Adrenal gland (tissue), 12 donors: Measurements from ENCODE around the gene FHAD1. TPM values are rescaled to one million over a fixed set of nuclear protein-coding genes. Genes with fewer than 3 reads are reported as not detected.
"Not testable (repeated sequence)": the region's sequence is repeated elsewhere in the genome, so short reads cannot be mapped to it uniquely, and the experiment has no call there.

Experiments used
- DNase-seq, 7 donors: peaks; one replicate each; pipeline ENCODE4 v3.0.0-alpha.2; 2019 to 2020
- H3K27ac ChIP-seq, 5 donors: fragments of 200-600 bp; sonication (generic) in 4 of 5; 1 replicate in 3 of 5; 2 replicates in 2 of 5; pipeline versions ENCODE4 v1.5.1 to v1.8.0; 2016 to 2020; ENCODE audit warnings: mild to moderate bottlenecking in 1 of 5
- H3K27me3 ChIP-seq: fragments of 200-600 bp; 2 replicates; pipeline ENCODE4 v1.8.0; 2021
- H3K36me3 ChIP-seq, 2 donors: fragments of 200-600 bp; replicated peaks in 1 of 2; 1 replicate in 1 of 2; 2 replicates in 1 of 2; pipeline versions ENCODE4 v1.5.1 to v1.8.0; 2018 to 2022
- H3K4me1 ChIP-seq, 2 donors: fragments of 200-600 bp; replicated peaks in 1 of 2; 1 replicate in 1 of 2; 2 replicates in 1 of 2; pipeline versions ENCODE4 v1.5.1 to v1.8.0; 2018 to 2021
- H3K4me3 ChIP-seq, 4 donors: fragments of 200-600 bp; sonication (generic) in 3 of 4; one replicate each; pipeline ENCODE4 v1.5.1; 2016 to 2018
- H3K9me3 ChIP-seq, 3 donors: fragments of 200-600 bp; sonication (generic) in 1 of 3; replicated peaks in 1 of 3; 1 replicate in 2 of 3; 2 replicates in 1 of 3; pipeline versions ENCODE4 v1.5.1 to v1.8.0; 2016 to 2021
- POLR2A ChIP-seq, 2 donors: fragments of 450-650 bp; IDR thresholded peaks; one replicate each; pipeline ENCODE4 v1.6.1; 2017; ENCODE audit warnings: antibody characterized with exemption in 2 of 2, mild to moderate bottlenecking in 2 of 2, moderate library complexity in 1 of 2
- WGBS, 4 donors: extraction: QIAGEN DNeasy Blood & Tissue Kit in 2 of 4; methylation state at CpG; one replicate each; pipeline versions ENCODE4 v1.1.5 to v1.1.7; 2013 to 2017; 5-methylcytosine and 5-hydroxymethylcytosine counted together
- intact Hi-C, 2 donors: fragments of 100-400 bp; cut with DNase I; formaldehyde crosslinking; loops; one replicate each; pipeline versions ENCODE4 v1.14.1 to v1.15.0; 2022 to 2023
- polyA plus RNA-seq, 3 donors: library from polyadenylated mRNA; stranded (reverse); fragments of 200-250 nt in 2 of 3; fragments of 350-450 nt in 1 of 3; fragmentation: Illumina TruSeq in 1 of 3; extraction: RNeasy Lipid Tissue Mini Kit (QIAGEN cat#74804) in 1 of 3; gene quantifications; one replicate each; pipeline ENCODE4 v1.2.3, GENCODE V29; 2013 to 2014
- total RNA-seq, 9 donors: library from RNA; depleted of rRNA in 4 of 9; stranded (reverse); fragments of >200 nt in 4 of 9; fragments of 120-200 nt in 1 of 9; fragmentation: NEBNext Ultra II Directional in 1 of 9; extraction: Animal tissue kit (Norgen Biotek cat#: 25700) in 1 of 9; gene quantifications; one replicate each; pipeline versions ENCODE4 v1.1.0 to v1.2.4, GENCODE V29; 2013 to 2023
- TF ChIP-seq, protein P1 (sequence below), 6 experiments: fragments of 450-650 bp in 4 of 6; fragments of 200-600 bp in 2 of 6; sonication (generic) in 1 of 6; IDR thresholded peaks; 1 replicate in 5 of 6; 2 replicates in 1 of 6; pipeline versions ENCODE4 v1.5.1 to v1.8.0; 2016 to 2021; ENCODE audit warnings: antibody characterized with exemption in 6 of 6, mild to moderate bottlenecking in 2 of 6, moderate library complexity in 1 of 6
- donor health status: healthy with polysubstance abuse.
- donor health status: Bipolar disorder and iron deficiency.
- donor health status: DM: yes; HTN: yes; CAD: no.
- donor health status: DM: no; HTN: no; CAD: no.
- donor health status: DM: no; HTN: no; CAD: no.
- donor health status: DM: yes; HTN: yes; CAD: no.

FHAD1 gene
- total and polyA plus RNA-seq, 12 donors = 0.09 to 1.6 (median 0.57) TPM; not detected in 1

DNA sequence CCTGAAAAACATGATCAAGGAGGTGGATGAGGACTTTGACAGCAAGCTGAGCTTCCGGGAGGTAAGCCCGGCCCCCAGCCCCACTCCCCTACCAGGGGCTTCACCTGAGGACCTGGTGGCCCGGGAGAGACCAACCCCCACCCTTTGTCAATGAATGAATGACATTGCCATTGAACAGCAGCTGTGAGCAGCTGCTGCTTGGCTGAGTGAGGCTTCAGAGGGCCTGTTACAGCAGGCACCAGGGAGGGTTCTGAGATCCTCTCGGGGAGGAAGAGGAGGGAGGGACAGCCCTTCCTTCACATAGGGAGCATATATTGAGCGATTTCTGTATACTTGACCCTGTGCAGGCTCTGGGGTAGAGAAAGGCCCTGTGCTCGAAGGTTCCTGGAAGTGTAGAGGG lies 178.9 kb downstream of the FHAD1 start:
- DNase-seq = no peak
- WGBS, 4 donors = 78 to 93% (median 85%) methylated on average over 4 to 6 of the region's 6 CpGs
- H3K4me1 ChIP-seq = peaks cover 13 to 41% of the 10 kb centered on the region in 2 donors
- peak overlapping the region in 4 of 5 donors; percentile 69 to 91 (median 76) for H3K27ac ChIP-seq
- TF ChIP-seq, protein P1, sequence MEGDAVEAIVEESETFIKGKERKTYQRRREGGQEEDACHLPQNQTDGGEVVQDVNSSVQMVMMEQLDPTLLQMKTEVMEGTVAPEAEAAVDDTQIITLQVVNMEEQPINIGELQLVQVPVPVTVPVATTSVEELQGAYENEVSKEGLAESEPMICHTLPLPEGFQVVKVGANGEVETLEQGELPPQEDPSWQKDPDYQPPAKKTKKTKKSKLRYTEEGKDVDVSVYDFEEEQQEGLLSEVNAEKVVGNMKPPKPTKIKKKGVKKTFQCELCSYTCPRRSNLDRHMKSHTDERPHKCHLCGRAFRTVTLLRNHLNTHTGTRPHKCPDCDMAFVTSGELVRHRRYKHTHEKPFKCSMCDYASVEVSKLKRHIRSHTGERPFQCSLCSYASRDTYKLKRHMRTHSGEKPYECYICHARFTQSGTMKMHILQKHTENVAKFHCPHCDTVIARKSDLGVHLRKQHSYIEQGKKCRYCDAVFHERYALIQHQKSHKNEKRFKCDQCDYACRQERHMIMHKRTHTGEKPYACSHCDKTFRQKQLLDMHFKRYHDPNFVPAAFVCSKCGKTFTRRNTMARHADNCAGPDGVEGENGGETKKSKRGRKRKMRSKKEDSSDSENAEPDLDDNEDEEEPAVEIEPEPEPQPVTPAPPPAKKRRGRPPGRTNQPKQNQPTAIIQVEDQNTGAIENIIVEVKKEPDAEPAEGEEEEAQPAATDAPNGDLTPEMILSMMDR (IDR thresholded peaks at IDR 0.05) = no peak
- no peak for TF ChIP-seq POLR2A (IDR thresholded peaks at IDR 0.05)
- H3K4me3 ChIP-seq = no peak overlapping the region
- intact Hi-C loops = no loop called here
- no peaks in the 10 kb centered on the region for H3K27me3 ChIP-seq
- peaks cover 0 to 14% of the 10 kb centered on the region in 2 donors for H3K36me3 ChIP-seq
- H3K9me3 ChIP-seq = no peaks in the 10 kb centered on the region

DNA sequence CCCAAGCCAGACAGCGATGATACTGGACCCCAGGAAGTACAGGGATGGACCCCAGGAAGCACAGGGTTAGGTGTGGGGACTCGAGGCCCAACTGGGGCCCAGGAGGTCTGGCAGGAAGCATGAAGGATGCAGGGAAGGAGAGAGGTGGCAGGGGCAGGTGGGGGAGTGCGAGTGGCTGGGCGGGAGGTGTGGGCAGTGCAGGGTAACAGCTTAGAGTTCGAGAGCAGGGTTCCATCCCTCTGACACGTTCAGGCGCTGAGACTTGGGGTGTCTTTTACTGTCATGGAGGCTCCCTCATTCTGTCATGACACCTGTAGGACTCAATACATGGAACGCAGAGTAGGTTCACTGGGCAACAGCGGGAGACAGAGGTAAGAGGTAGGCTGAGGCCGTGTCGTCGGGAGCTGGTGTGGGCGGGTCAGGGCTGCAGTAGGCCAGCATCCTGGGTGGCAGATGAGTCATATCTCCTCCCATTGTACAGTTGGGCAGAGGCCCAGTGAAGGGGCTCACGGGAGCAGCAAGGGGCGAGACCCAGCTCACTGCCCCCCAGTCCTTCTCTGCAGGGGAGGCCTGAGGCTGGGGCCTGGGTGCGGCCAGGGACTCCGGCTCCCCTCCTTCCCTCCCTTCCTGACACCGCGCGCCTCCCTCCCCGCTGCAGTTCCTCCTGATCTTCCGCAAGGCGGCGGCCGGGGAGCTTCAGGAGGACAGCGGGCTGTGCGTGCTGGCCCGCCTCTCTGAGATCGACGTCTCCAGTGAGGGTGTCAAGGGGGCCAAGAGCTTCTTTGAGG lies 179.7 kb downstream of the FHAD1 start:
- WGBS, 4 donors = 46 to 65% (median 49%) methylated on average over 13 to 30 of the region's 30 CpGs
- Histone ChIP-seq H3K4me3 (no peak overlapping the region), H3K36me3 (peaks cover 0 to 14% of the 10 kb centered on the region in 2 donors), H3K27me3 (no peaks in the 10 kb centered on the region), H3K27ac (peak overlapping the region; percentile 69 to 91 (median 78)), H3K9me3 (no peaks in the 10 kb centered on the region), H3K4me1 (peaks cover 7 to 33% of the 10 kb centered on the region in 2 donors)
- intact Hi-C loops = no loop called here
- peak; percentile 73 to 86 (median 81) for DNase-seq
- peak in 1 of 2 donors; percentile 41 for TF ChIP-seq POLR2A (IDR thresholded peaks at IDR 0.05)
- TF ChIP-seq, protein P1 (IDR thresholded peaks at IDR 0.05) = peak; percentile 5 to 69 (median 61)

DNA sequence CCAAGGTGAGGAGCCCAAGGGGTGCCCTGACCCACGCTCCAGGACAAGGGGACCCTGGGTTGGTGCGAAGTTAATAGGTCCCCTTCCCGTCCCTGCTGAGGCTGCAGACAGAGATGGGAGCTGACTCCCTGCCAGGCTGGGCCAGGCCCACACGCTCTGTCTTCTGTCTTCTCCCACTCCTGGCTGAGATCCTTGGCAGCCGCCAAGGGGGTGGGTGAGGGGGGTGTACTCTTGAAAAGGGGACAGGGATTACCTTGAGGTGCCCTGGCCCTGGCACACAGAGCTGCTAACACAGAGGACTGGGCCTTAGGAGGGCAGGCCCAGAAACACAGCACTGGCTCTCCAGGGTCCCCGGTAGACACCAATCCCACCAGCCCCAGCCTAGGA lies 180.2 kb downstream of the FHAD1 start:
- peaks cover 7 to 29% of the 10 kb centered on the region in 2 donors for H3K4me1 ChIP-seq
- no peaks in the 10 kb centered on the region for H3K9me3 ChIP-seq
- H3K36me3 ChIP-seq = peaks cover 0 to 14% of the 10 kb centered on the region in 2 donors
- WGBS, 4 donors = 30 to 68% (median 48%) methylated on average over 3 to 6 of the region's 6 CpGs
- TF ChIP-seq, protein P1 (IDR thresholded peaks at IDR 0.05) = peak in 1 of 6 experiments; percentile 16
- no peak for TF ChIP-seq POLR2A (IDR thresholded peaks at IDR 0.05)
- intact Hi-C loops = no loop called here
- no peak overlapping the region for H3K4me3 ChIP-seq
- peak overlapping the region; percentile 69 to 91 (median 78) for H3K27ac ChIP-seq
- no peaks in the 10 kb centered on the region for H3K27me3 ChIP-seq
- peak in 4 of 7 donors; percentile 50 to 59 (median 53) for DNase-seq

DNA sequence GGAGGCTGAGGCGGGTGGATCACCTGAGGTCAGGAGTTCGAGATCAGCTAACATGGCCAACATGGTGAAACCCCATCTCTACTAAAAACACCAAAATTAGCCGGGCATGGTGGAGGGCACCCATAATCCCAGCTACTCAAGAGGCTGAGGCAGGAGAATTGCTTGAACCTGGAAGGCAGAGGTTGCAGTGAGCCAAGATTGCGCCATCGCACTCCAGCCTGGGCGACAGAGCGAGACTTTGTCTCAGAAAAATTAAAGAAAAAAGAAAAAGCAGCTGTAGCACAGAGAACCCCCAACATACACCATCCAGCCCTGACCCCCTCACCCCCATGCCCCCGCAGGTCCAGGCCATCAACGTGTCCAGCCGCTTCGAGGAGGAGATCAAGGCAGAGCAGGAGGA lies 181.2 kb downstream of the FHAD1 start:
- H3K4me1 ChIP-seq = peaks cover 7 to 22% of the 10 kb centered on the region in 2 donors

More for the DNA sequence above, 181.2 kb downstream of the FHAD1 start:
- H3K27me3 ChIP-seq, H3K4me3 ChIP-seq, intact Hi-C loops, H3K9me3 ChIP-seq: not testable (repeated sequence)
- 89 to 91% (median 91%) methylated on average over 11 of the region's 11 CpGs for WGBS, 4 donors
- peaks cover 0 to 14% of the 10 kb centered on the region in 2 donors for H3K36me3 ChIP-seq
- DNase-seq = peak in 1 of 7 donors; percentile 22
- H3K27ac ChIP-seq = peak overlapping the region in 3 of 5 donors; percentile 80 to 92 (median 91)
